C4-2B (cell line): ENCODE measurements around the gene FOXF2.

Experiments
- ZFX ChIP-seq: fragments of 450-650 bp; IDR thresholded peaks from 2 replicates; pipeline ENCODE4 v1.6.1; 2017
- TF ChIP-seq, protein P1 (sequence below): fragments of 450-650 bp; conservative IDR thresholded peaks from 2 replicates; pipeline ENCODE4 v1.5.1; 2017; ENCODE audit warnings: mild to moderate bottlenecking

DNA sequence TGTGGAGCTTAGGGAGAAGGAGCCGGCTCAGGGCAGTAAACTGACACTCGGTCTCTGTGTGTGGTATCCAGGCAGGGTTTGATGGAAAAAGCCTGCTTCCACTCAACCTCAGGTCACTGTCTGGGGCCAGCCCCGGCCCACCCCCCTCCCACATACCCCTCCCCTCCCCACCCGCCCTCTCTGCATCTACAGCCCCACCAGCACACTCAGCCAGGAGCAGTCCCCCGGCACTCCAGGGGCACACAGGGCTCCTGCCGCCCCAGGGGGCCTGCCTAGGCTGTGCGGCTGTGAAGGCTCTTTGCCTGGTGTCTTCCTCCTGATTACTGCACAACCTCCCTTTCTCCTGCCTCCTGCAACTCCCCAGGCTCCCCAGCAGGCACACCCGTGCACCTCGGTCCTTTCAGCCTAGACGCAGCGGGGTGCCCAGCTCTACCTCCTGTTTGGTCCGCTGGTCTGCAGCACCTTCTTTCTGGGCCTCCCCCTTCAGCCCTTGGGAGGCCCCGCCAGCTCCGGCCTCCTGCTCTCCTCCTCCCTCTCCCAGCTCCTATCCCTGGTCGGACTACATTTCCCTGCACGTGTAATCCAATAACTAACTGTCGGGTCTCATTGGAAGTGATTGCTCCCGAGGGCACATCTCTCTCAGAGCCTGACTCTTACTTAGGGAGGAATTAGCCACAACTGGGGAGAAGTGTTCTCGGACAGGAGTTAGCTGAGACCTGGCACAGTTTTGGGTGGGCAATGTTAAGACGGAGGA is 1.3 kb upstream of the FOXF2 start:
- TF ChIP-seq, protein P1, sequence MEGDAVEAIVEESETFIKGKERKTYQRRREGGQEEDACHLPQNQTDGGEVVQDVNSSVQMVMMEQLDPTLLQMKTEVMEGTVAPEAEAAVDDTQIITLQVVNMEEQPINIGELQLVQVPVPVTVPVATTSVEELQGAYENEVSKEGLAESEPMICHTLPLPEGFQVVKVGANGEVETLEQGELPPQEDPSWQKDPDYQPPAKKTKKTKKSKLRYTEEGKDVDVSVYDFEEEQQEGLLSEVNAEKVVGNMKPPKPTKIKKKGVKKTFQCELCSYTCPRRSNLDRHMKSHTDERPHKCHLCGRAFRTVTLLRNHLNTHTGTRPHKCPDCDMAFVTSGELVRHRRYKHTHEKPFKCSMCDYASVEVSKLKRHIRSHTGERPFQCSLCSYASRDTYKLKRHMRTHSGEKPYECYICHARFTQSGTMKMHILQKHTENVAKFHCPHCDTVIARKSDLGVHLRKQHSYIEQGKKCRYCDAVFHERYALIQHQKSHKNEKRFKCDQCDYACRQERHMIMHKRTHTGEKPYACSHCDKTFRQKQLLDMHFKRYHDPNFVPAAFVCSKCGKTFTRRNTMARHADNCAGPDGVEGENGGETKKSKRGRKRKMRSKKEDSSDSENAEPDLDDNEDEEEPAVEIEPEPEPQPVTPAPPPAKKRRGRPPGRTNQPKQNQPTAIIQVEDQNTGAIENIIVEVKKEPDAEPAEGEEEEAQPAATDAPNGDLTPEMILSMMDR, result no peak
- TF ChIP-seq ZFX, result no peak
